ENCODE results near the gene SETD1B.

DNA sequence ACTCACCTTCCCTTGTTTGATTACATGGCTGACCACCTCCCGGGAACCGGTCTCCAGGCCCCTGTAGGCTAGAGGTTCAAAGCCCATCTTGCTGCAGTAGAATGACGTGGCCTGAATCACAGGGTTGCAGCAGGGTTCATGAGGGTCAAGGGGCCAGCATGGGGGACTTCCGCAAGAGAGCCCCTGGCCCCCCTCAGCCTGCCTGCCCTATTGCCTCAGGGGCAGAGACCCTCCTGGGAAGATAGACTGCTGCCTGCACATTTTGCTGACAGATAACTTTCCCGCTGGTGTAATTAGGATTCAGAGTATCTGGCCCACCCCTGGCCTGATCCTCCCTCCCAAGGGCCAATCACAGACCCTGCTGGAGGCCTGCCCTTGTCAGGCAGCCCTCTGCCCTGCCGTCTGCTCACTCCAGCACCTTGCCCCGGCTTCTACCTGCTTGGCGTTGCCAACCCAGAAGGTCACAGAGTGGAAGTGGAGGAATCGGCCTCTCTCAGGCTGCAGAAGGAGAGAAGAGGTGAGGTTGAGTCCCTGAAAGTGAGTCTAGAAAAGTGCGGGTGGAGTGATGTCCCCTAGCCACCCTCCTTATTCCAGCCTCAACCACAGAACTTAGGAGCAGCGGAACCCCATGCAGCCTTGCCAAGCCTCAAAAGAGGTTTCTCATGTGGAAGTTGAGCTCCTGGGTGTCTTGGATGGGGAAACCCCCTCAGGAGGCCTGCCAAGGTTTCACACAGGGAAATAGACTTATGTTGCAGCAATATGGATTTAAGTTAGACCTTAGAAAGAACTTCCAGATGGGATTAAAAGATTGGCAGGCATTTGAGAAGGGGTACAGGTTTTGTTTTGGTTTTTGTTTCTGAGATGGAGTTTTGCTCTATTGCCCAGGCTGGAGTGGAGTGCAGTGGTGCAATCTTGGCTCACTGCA is 53.8 kb downstream of the SETD1B start:
- TF ChIP-seq, protein P1, sequence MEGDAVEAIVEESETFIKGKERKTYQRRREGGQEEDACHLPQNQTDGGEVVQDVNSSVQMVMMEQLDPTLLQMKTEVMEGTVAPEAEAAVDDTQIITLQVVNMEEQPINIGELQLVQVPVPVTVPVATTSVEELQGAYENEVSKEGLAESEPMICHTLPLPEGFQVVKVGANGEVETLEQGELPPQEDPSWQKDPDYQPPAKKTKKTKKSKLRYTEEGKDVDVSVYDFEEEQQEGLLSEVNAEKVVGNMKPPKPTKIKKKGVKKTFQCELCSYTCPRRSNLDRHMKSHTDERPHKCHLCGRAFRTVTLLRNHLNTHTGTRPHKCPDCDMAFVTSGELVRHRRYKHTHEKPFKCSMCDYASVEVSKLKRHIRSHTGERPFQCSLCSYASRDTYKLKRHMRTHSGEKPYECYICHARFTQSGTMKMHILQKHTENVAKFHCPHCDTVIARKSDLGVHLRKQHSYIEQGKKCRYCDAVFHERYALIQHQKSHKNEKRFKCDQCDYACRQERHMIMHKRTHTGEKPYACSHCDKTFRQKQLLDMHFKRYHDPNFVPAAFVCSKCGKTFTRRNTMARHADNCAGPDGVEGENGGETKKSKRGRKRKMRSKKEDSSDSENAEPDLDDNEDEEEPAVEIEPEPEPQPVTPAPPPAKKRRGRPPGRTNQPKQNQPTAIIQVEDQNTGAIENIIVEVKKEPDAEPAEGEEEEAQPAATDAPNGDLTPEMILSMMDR (IDR thresholded peaks at IDR 0.05): no peak
- TF ChIP-seq POLR2AphosphoS5 (IDR thresholded peaks at IDR 0.05): no peak
